ENCODE measurements around the gene PAK5. TPM values are rescaled to one million over a fixed set of nuclear protein-coding genes. Genes with fewer than 3 reads are reported as not detected.

Gene PAK5
- total RNA-seq, 1 experiment from 2014 or later, result not detected

GRCh38 chr20:9543214-9543613 is 295.7 kb downstream of the PAK5 start:
- Histone ChIP-seq H3K4me1 (replicated peaks; ENCODE audit: insufficient read depth) (no peaks in the 10 kb centered on the region), H3F3A (ENCODE audit: insufficient read depth, low read depth) (no peaks in the 10 kb centered on the region), H3K79me2 (ENCODE audit: low read depth) (no peaks in the 10 kb centered on the region), H4K20me1 (ENCODE audit: insufficient read depth) (no peaks in the 10 kb centered on the region), H3K27ac (no peak overlapping the region), H2AFZ (no peak overlapping the region), H3K27me3 (ENCODE audit: insufficient read depth, low read depth) (peaks cover 43% of the 10 kb centered on the region), H3K9me3 (ENCODE audit: insufficient read depth, low read depth) (no peaks in the 10 kb centered on the region), H3K4me2 (no peak overlapping the region), H3K4me3 (no peak overlapping the region), H3K9me2 (ENCODE audit: insufficient read depth) (no peaks in the 10 kb centered on the region), H3K36me3 (ENCODE audit: low read depth) (no peaks in the 10 kb centered on the region)
- no peak for DNase-seq
- BruUV-seq (replicated peaks), result no TSS peak
- TF ChIP-seq CTCF (conservative IDR thresholded peaks at IDR 0.05), result no peak
- no peak for TF ChIP-seq EZH2 (IDR thresholded peaks at IDR 0.05; ENCODE audit: low read depth)
- ChIA-PET CTCF (no interaction called here), POLR2A (ENCODE audit: unreplicated experiment) (no interaction called here)
- intact Hi-C loops (cut with micrococcal nuclease; ENCODE audit: unreplicated experiment), result no loop called here

GRCh38 chr20:9535449-9535848 is 303.4 kb downstream of the PAK5 start:
- Histone ChIP-seq H3K27ac (no peak overlapping the region), H3K27me3 (ENCODE audit: insufficient read depth, low read depth) (peaks cover 36% of the 10 kb centered on the region), H2AFZ (no peak overlapping the region), H3K79me2 (ENCODE audit: low read depth) (no peaks in the 10 kb centered on the region), H3K4me3 (no peak overlapping the region), H3K9me2 (ENCODE audit: insufficient read depth) (no peaks in the 10 kb centered on the region), H3K36me3 (ENCODE audit: low read depth) (no peaks in the 10 kb centered on the region), H3K4me2 (no peak overlapping the region), H3F3A (ENCODE audit: insufficient read depth, low read depth) (no peaks in the 10 kb centered on the region), H4K20me1 (ENCODE audit: insufficient read depth) (no peaks in the 10 kb centered on the region), H3K9me3 (ENCODE audit: insufficient read depth, low read depth) (no peaks in the 10 kb centered on the region), H3K4me1 (replicated peaks; ENCODE audit: insufficient read depth) (no peaks in the 10 kb centered on the region)
- no TSS peak for BruUV-seq (replicated peaks)
- no peak for DNase-seq
- ChIA-PET CTCF (no interaction called here), POLR2A (ENCODE audit: unreplicated experiment) (no interaction called here)
- TF ChIP-seq EZH2 (IDR thresholded peaks at IDR 0.05; ENCODE audit: low read depth) (no peak), CTCF (conservative IDR thresholded peaks at IDR 0.05) (no peak)
- intact Hi-C loops (cut with micrococcal nuclease; ENCODE audit: unreplicated experiment), result no loop called here

- H2AFZ ChIP-seq, result no peak overlapping the region
- no peak for DNase-seq
- CTCF ChIA-PET, result no interaction called here
- H3K4me2 ChIP-seq, result no peak overlapping the region
- no peaks in the 10 kb centered on the region for H3K9me2 ChIP-seq (ENCODE audit: insufficient read depth)
- H3K36me3 ChIP-seq (ENCODE audit: low read depth), result no peaks in the 10 kb centered on the region
- POLR2A ChIA-PET (ENCODE audit: unreplicated experiment), result interaction anchor here (0.7 kb wide), 1 partner anchor 32 kb away, joined by 11 read pairs; no protein-coding TSS in a partner anchor
- H3K4me1 ChIP-seq (replicated peaks; ENCODE audit: insufficient read depth), result no peaks in the 10 kb centered on the region
- H3K79me2 ChIP-seq (ENCODE audit: low read depth), result no peaks in the 10 kb centered on the region
- peaks cover 33% of the 10 kb centered on the region for H3K27me3 ChIP-seq (ENCODE audit: insufficient read depth, low read depth)
- intact Hi-C loops (cut with micrococcal nuclease; ENCODE audit: unreplicated experiment), result no loop called here
- no peaks in the 10 kb centered on the region for H4K20me1 ChIP-seq (ENCODE audit: insufficient read depth)
- no peaks in the 10 kb centered on the region for H3K9me3 ChIP-seq (ENCODE audit: insufficient read depth, low read depth)
- no TSS peak for BruUV-seq (replicated peaks)
- no peaks in the 10 kb centered on the region for H3F3A ChIP-seq (ENCODE audit: insufficient read depth, low read depth)
- TF ChIP-seq EZH2 (IDR thresholded peaks at IDR 0.05; ENCODE audit: low read depth) (no peak), CTCF (conservative IDR thresholded peaks at IDR 0.05) (no peak)
- H3K4me3 ChIP-seq, result no peak overlapping the region
- no peak overlapping the region for H3K27ac ChIP-seq
Measured at GRCh38 chr20:9534025-9534424, 304.9 kb downstream of the PAK5 start.

All from PC-9 (cell line).